Measurements from ENCODE around the gene FBH1.

The FBH1 gene

GRCh38 chr10:5958077-5958476, 68.0 kb downstream of the FBH1 start:
- Histone ChIP-seq H4K20me1 (ENCODE audit: insufficient read depth, low read length) (no peaks in the 10 kb centered on the region), H3K9me2 (ENCODE audit: low read depth, low read length) (no peaks in the 10 kb centered on the region), H3K9ac (ENCODE audit: low read length) (no peak overlapping the region), H2AFZ (ENCODE audit: low read length) (no peak overlapping the region), H3K9me3 (ENCODE audit: low read length) (no peaks in the 10 kb centered on the region), H3K4me2 (ENCODE audit: low read length) (no peak overlapping the region), H3K4me3 (ENCODE audit: low read depth, low read length, poor library complexity, severe bottlenecking) (no peak overlapping the region), H3K36me3 (ENCODE audit: insufficient read depth, low read length) (no peaks in the 10 kb centered on the region), H3K79me2 (ENCODE audit: insufficient read depth, low read length) (no peaks in the 10 kb centered on the region), H3K27me3 (ENCODE audit: insufficient read depth, low read length) (peaks cover 6% of the 10 kb centered on the region; the same call in 1 of the 2 replicates), H3K27ac (ENCODE audit: low read depth, low read length, poor library complexity, severe bottlenecking) (no peak overlapping the region), H3F3A (ENCODE audit: insufficient read depth, low read length) (no peaks in the 10 kb centered on the region; the same call in 1 of the 2 replicates), H3K4me1 (ENCODE audit: insufficient read depth, low read length, severe bottlenecking) (no peaks in the 10 kb centered on the region)
- TF ChIP-seq CTCF (IDR thresholded peaks at IDR 0.05; ENCODE audit: low read length): no peak
- TF ChIP-seq EZH2 (IDR thresholded peaks at IDR 0.05; ENCODE audit: borderline replicate concordance, low read length): no peak

- H3K27ac ChIP-seq (ENCODE audit: low read depth, low read length, poor library complexity, severe bottlenecking): no peak overlapping the region
Measured at GRCh38 chr10:5958675-5959074, 68.6 kb downstream of the FBH1 start.

GRCh38 chr10:5959142-5959541, 69.1 kb downstream of the FBH1 start:
- H3F3A ChIP-seq (ENCODE audit: insufficient read depth, low read length): no peaks in the 10 kb centered on the region; the same call in 1 of the 2 replicates
- no peak overlapping the region for H3K4me2 ChIP-seq (ENCODE audit: low read length)
- H3K9ac ChIP-seq (ENCODE audit: low read length): no peak overlapping the region
- H3K27ac ChIP-seq (ENCODE audit: low read depth, low read length, poor library complexity, severe bottlenecking): no peak overlapping the region
- no peak overlapping the region for H2AFZ ChIP-seq (ENCODE audit: low read length)
- H3K4me1 ChIP-seq (ENCODE audit: insufficient read depth, low read length, severe bottlenecking): no peaks in the 10 kb centered on the region
- no peak overlapping the region for H3K4me3 ChIP-seq (ENCODE audit: low read depth, low read length, poor library complexity, severe bottlenecking)
- H3K9me2 ChIP-seq (ENCODE audit: low read depth, low read length): no peaks in the 10 kb centered on the region
- no peaks in the 10 kb centered on the region for H3K9me3 ChIP-seq (ENCODE audit: low read length)
- no peaks in the 10 kb centered on the region for H3K36me3 ChIP-seq (ENCODE audit: insufficient read depth, low read length)
- H3K79me2 ChIP-seq (ENCODE audit: insufficient read depth, low read length): no peaks in the 10 kb centered on the region
- peaks cover 6% of the 10 kb centered on the region; the same call in 1 of the 2 replicates for H3K27me3 ChIP-seq (ENCODE audit: insufficient read depth, low read length)
- no peaks in the 10 kb centered on the region for H4K20me1 ChIP-seq (ENCODE audit: insufficient read depth, low read length)
- TF ChIP-seq EZH2 (IDR thresholded peaks at IDR 0.05; ENCODE audit: borderline replicate concordance, low read length) (no peak), CTCF (IDR thresholded peaks at IDR 0.05; ENCODE audit: low read length) (no peak)

More at GRCh38 chr10:5958675-5959074, 68.6 kb downstream of the FBH1 start:
- Histone ChIP-seq H3F3A (ENCODE audit: insufficient read depth, low read length) (no peaks in the 10 kb centered on the region; the same call in 1 of the 2 replicates), H3K4me3 (ENCODE audit: low read depth, low read length, poor library complexity, severe bottlenecking) (no peak overlapping the region), H3K4me2 (ENCODE audit: low read length) (no peak overlapping the region), H2AFZ (ENCODE audit: low read length) (no peak overlapping the region), H3K27me3 (ENCODE audit: insufficient read depth, low read length) (peaks cover 6% of the 10 kb centered on the region; the same call in 1 of the 2 replicates), H3K4me1 (ENCODE audit: insufficient read depth, low read length, severe bottlenecking) (no peaks in the 10 kb centered on the region), H3K9me2 (ENCODE audit: low read depth, low read length) (no peaks in the 10 kb centered on the region), H3K9ac (ENCODE audit: low read length) (no peak overlapping the region), H3K36me3 (ENCODE audit: insufficient read depth, low read length) (no peaks in the 10 kb centered on the region), H4K20me1 (ENCODE audit: insufficient read depth, low read length) (no peaks in the 10 kb centered on the region), H3K79me2 (ENCODE audit: insufficient read depth, low read length) (no peaks in the 10 kb centered on the region), H3K9me3 (ENCODE audit: low read length) (no peaks in the 10 kb centered on the region)
- no peak for TF ChIP-seq CTCF (IDR thresholded peaks at IDR 0.05; ENCODE audit: low read length)
- no peak for TF ChIP-seq EZH2 (IDR thresholded peaks at IDR 0.05; ENCODE audit: borderline replicate concordance, low read length)

Measured in OCI-LY1 (cell line).